HEK293T (cell line): ENCODE measurements around the gene FBLN2.

ENCODE experiments used
- CTCF ChIA-PET: fragments of 350-600 bp; formaldehyde crosslinking; extraction: SDS; loops from one replicate; lab custom pipeline; 2021; ENCODE audit warnings: antibody characterized with exemption, inconsistent platforms; lab: Yijun Ruan, JAX
- POLR2A ChIA-PET: fragments of 350-600 bp; formaldehyde crosslinking; extraction: SDS; loops from one replicate; lab custom pipeline; 2020; ENCODE audit warnings: antibody characterized with exemption, inconsistent platforms; lab: Yijun Ruan, JAX
- DNase-seq: peaks from one replicate; pipeline ENCODE4 v3.0.0; 2012; ENCODE audit warnings: mixed read lengths; ENCODE audit errors: extremely low spot score
- ARNT ChIP-seq: fragments of 450-650 bp; IDR thresholded peaks from 2 replicates; pipeline ENCODE4 v1.6.1; 2017; ENCODE audit warnings: mild to moderate bottlenecking
- BHLHE40 ChIP-seq: fragments of 450-650 bp; IDR thresholded peaks from 2 replicates; pipeline ENCODE4 v1.6.1; 2016; ENCODE audit warnings: mild to moderate bottlenecking, moderate library complexity, borderline replicate concordance
- CTBP1 ChIP-seq: fragments of 450-650 bp; IDR thresholded peaks from 2 replicates; pipeline ENCODE4 v1.6.1; 2016; ENCODE audit warnings: borderline replicate concordance
- ELF4 ChIP-seq: fragments of 450-650 bp; IDR thresholded peaks from 2 replicates; pipeline ENCODE4 v1.6.1; 2017; ENCODE audit warnings: antibody characterized with exemption
- FOXA1 ChIP-seq: fragments of 450-650 bp; IDR thresholded peaks from 2 replicates; pipeline ENCODE4 v1.6.1; 2016; ENCODE audit warnings: mild to moderate bottlenecking
- FOXK2 ChIP-seq: fragments of 450-650 bp; IDR thresholded peaks from 2 replicates; pipeline ENCODE4 v1.6.1; 2016; ENCODE audit warnings: mild to moderate bottlenecking
- FOXM1 ChIP-seq: fragments of 450-650 bp; IDR thresholded peaks from 2 replicates; pipeline ENCODE4 v1.6.1; 2017; ENCODE audit warnings: mild to moderate bottlenecking, borderline replicate concordance
- HDGF ChIP-seq: fragments of 450-650 bp; IDR thresholded peaks from 2 replicates; pipeline ENCODE4 v1.6.1; 2017; ENCODE audit warnings: antibody characterized with exemption, borderline replicate concordance
- L3MBTL2 ChIP-seq: fragments of 450-650 bp; conservative IDR thresholded peaks from 2 replicates; pipeline ENCODE4 v1.6.1; 2016; ENCODE audit warnings: mild to moderate bottlenecking
- LEF1 ChIP-seq: fragments of 450-650 bp; IDR thresholded peaks from 2 replicates; pipeline ENCODE4 v1.6.1; 2017; ENCODE audit warnings: mild to moderate bottlenecking, borderline replicate concordance
- NFRKB ChIP-seq: fragments of 450-650 bp; IDR thresholded peaks from 2 replicates; pipeline ENCODE4 v1.6.1; 2016; ENCODE audit warnings: mild to moderate bottlenecking, moderate library complexity
- SP1 ChIP-seq: fragments of 450-650 bp; IDR thresholded peaks from 2 replicates; pipeline ENCODE4 v1.6.1; 2017
- SUZ12 ChIP-seq: fragments of 450-650 bp; IDR thresholded peaks from 2 replicates; pipeline ENCODE4 v1.6.1; 2016; ENCODE audit warnings: mild to moderate bottlenecking
- TARDBP ChIP-seq: fragments of 450-650 bp; IDR thresholded peaks from 2 replicates; pipeline ENCODE4 v1.6.1; 2016
- ZNF384 ChIP-seq: fragments of 450-650 bp; IDR thresholded peaks from 2 replicates; pipeline ENCODE4 v1.6.1; 2016
- TF ChIP-seq, protein P1 (sequence below): fragments of 450-650 bp; IDR thresholded peaks from 2 replicates; pipeline ENCODE4 v1.6.1; 2016

Gene FBLN2

GRCh38 chr3:13507570-13508339 lies 41.2 kb upstream of the FBLN2 start:
- TF ChIP-seq FOXK2: no peak
- TF ChIP-seq HDGF: no peak
- no peak for TF ChIP-seq FOXA1
- TF ChIP-seq SUZ12: no peak
- TF ChIP-seq, protein P1, sequence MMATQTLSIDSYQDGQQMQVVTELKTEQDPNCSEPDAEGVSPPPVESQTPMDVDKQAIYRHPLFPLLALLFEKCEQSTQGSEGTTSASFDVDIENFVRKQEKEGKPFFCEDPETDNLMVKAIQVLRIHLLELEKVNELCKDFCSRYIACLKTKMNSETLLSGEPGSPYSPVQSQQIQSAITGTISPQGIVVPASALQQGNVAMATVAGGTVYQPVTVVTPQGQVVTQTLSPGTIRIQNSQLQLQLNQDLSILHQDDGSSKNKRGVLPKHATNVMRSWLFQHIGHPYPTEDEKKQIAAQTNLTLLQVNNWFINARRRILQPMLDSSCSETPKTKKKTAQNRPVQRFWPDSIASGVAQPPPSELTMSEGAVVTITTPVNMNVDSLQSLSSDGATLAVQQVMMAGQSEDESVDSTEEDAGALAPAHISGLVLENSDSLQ: no peak
- no peak for TF ChIP-seq ARNT
- TF ChIP-seq L3MBTL2: no peak
- TF ChIP-seq FOXM1: no peak
- TF ChIP-seq SP1: no peak
- TF ChIP-seq BHLHE40: no peak
- TF ChIP-seq ZNF384: no peak
- no peak for TF ChIP-seq LEF1
- no peak for TF ChIP-seq TARDBP
- DNase-seq: no peak
- CTCF ChIA-PET: interaction anchor here (1.1 to 1.3 kb wide), 2 partner anchors 13 to 150 kb away, joined by 3 read pairs; no protein-coding TSS in a partner anchor
- POLR2A ChIA-PET: no interaction called here

DNA sequence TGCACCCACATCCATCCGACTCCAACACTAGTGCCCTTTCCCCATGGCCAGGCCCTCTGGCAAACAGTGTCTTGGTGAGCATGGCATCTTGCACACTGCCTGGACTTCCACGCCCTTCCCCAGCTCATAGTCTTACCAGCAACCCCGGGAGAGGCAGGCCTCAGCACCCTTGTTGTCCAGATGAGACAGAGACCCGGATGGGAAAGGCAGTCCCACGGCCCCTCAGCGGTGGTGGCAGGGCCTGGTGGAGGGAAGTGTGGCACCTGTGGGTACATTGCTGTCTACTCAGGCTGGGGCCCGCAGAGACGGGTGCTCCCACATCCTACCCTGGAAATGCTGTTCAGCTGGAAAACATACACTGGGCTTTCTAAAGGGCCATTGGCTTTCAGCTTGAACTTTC lies 40.4 kb upstream of the FBLN2 start:
- CTCF ChIA-PET: interaction anchor here (1.3 kb wide), 1 partner anchor 14 kb away, joined by 3 read pairs; no protein-coding TSS in a partner anchor
- TF ChIP-seq ELF4 (no peak), TARDBP (no peak), FOXA1 (no peak), L3MBTL2 (no peak), CTBP1 (no peak), HDGF (no peak), ARNT (no peak), ZNF384 (no peak), LEF1 (no peak), FOXM1 (no peak), SP1 (no peak), BHLHE40 (no peak), NFRKB (no peak), FOXK2 (no peak), SUZ12 (no peak)
- TF ChIP-seq, protein P1: no peak
- no peak for DNase-seq
- POLR2A ChIA-PET: no interaction called here

DNA sequence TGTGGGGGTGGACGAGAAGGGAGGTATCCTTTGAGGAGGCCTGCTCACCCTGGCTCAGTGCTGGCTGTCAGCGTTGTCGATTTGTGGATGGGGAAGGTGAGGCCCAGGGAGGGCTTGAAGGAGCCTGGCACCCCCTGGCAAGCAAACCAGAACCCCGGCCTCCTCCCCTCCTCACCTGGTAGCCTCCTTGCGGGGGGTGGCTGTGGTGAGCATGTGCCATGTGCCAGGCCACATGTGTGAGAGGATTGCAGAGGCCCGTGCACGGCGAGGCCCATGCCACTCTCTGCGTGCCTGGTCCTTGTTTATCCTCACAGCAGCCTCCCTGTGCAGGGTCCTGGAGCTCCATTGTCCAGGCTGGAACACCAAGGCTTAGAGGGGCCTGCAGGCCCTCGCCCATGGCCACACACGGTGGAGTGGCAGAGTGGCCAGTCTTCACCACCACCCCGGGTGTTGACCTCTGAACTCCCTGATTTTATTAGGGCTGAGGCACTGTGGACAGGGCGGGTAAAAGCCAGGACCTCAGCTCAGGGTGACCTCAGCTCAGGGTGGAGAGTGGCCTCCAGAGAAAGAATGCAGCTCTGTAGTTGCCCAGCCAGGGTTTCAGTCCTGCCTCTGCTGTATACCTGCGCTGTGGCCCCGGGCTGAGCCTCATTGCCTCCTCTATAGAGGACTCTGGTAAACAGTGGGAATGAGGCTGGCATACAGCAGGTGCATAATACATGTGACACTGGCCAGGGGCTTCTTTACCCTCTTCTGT lies 39.7 kb upstream of the FBLN2 start:
- CTCF ChIA-PET: interaction anchor here (0.9 kb wide), 1 partner anchor 139 kb away, joined by 3 read pairs; no protein-coding TSS in a partner anchor
- POLR2A ChIA-PET: no interaction called here
- no peak for DNase-seq
- no peak for TF ChIP-seq BHLHE40

DNA sequence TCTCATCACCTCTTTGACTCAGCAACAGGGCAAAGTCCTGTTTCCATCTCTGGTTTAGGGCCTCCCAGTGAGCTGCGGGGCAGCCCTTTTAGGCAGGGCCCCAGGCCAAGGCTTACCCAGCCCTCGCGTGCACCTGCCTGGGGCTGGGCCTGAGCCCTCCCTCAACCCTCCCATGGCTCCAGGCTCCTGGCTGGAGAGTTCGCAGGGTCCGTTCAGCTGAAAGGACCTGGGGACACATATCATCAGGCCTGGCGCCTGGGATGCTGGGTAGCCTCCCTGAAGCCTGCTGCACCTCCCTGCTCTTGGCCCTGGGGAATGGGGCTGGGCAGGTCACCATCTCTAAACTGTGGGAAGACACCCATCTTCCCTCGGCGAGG lies 39.1 kb upstream of the FBLN2 start:
- CTCF ChIA-PET: interaction anchor here (0.9 kb wide), 1 partner anchor 138 kb away, joined by 3 read pairs; no protein-coding TSS in a partner anchor
- TF ChIP-seq ARNT (no peak), FOXA1 (no peak), TARDBP (no peak), LEF1 (no peak), FOXM1 (no peak), ELF4 (no peak), ZNF384 (no peak), SUZ12 (no peak), SP1 (no peak), HDGF (no peak)

DNA sequence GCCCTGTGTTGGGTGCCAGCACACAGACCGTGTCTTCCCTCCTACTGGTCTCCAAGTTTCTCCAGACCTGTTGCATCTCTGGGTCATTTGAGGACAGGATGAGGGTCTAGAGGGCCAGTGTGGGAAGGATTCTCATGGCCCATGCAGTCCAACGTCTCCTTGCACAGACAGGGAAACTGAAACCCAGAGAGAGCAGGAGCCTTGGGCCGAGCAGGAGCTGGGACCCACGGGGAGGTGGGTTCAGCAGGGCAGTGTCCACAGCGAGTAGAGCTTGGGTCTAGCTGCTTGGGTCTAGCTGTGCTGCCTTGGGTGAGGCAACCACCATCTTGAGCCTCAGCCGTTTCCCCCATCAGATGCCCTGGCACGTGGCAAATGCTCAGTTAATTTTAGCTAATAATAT lies 36.5 kb upstream of the FBLN2 start:
- no peak for DNase-seq
- TF ChIP-seq ZNF384 (no peak), FOXK2 (no peak), FOXM1 (no peak), LEF1 (no peak), ARNT (no peak), SP1 (no peak), SUZ12 (no peak), HDGF (no peak), FOXA1 (no peak), ELF4 (no peak), BHLHE40 (no peak), L3MBTL2 (no peak), NFRKB (no peak), CTBP1 (no peak), TARDBP (no peak)
- TF ChIP-seq, protein P1: no peak
- POLR2A ChIA-PET: no interaction called here
- CTCF ChIA-PET: interaction anchor here (0.6 kb wide), 1 partner anchor 64 kb away, joined by 8 read pairs; no protein-coding TSS in a partner anchor

More for the DNA sequence above, 39.1 kb upstream of the FBLN2 start:
- DNase-seq: no peak
- POLR2A ChIA-PET: no interaction called here
